Measurements from ENCODE around the gene OR2A14.
"Not testable (repeated sequence)": the region's sequence is repeated elsewhere in the genome, so short reads cannot be mapped to it uniquely, and the experiment has no call there.

OR2A14 gene

DNA sequence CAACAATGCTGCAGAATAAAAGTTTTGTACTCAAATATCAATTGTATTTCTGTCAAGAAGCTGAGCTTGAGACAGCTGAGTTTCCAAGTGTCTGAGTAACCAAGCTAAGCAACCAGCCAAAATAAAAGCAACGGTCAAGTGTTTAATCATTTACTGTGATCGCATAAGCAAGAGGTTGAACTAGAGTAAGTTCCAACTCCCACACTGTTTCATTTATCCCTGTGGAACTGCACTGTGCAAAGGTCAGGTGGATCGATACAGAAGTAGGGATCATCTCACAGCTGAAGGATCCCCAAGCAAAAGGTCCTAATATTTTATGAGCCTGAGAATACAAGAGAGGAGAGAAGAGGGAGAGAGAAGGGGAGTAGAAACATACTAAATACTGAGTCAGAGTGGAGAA, 21.4 kb downstream of the OR2A14 start:
- no peak overlapping the region for H3K27ac ChIP-seq (ENCODE audit: low read depth, low read length, severe bottlenecking)
- H3K9me3 ChIP-seq (ENCODE audit: control insufficient read depth, low read length) = no peaks in the 10 kb centered on the region
- no peaks in the 10 kb centered on the region for H3K36me3 ChIP-seq (ENCODE audit: control insufficient read depth, insufficient read depth, low read length)
- no peaks in the 10 kb centered on the region for H3K4me1 ChIP-seq (ENCODE audit: control insufficient read depth, insufficient read depth, low read length, poor library complexity, severe bottlenecking)
- 89 to 100% methylated on average over 1 of the region's 3 CpGs for WGBS, 2 experiments (ENCODE audit: insufficient coverage in 2 of 2)
- no peak overlapping the region for H3K4me3 ChIP-seq (ENCODE audit: extremely low read depth, insufficient read depth, low read length, poor library complexity, severe bottlenecking)

DNA sequence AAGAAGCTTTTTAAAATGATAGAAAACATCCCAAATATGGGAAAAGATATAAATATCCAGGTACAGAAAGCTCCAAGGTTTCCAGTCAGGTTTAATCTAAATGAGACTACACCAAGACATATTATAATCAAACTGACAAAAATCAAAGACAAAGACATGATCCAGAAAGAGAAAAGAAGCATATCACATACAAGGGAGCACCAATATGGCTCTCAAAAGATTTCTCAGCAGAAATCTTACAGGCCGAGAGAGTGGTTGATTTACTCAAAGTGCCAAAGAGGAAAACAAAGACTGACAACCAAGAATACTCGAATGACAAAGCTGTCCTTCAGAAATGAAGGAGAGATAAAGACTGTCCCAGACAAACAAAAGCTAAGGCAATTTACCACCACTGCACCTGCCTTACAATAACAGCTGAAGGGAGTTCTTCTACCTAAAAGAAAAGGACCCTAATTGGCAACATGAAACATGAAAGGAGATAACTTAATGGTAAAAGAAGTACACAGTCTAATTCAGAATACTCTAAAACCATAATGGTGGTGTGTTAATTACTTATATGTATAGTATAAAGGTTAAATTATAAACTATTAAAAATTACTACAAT, 25.4 kb downstream of the OR2A14 start:
- Histone ChIP-seq H3K9me3 (ENCODE audit: control insufficient read depth, low read length) (no peaks in the 10 kb centered on the region), H3K36me3 (ENCODE audit: control insufficient read depth, insufficient read depth, low read length) (no peaks in the 10 kb centered on the region), H3K4me3 (ENCODE audit: extremely low read depth, insufficient read depth, low read length, poor library complexity, severe bottlenecking) (no peak overlapping the region), H3K4me1 (ENCODE audit: control insufficient read depth, insufficient read depth, low read length, poor library complexity, severe bottlenecking) (no peaks in the 10 kb centered on the region), H3K27ac (ENCODE audit: low read depth, low read length, severe bottlenecking) (no peak overlapping the region)
- WGBS, 2 experiments (ENCODE audit: insufficient coverage in 2 of 2) = 60% methylated on average over 1 of the region's 2 CpGs; no CpG with 5 or more reads in 1 of the 2 experiments

DNA sequence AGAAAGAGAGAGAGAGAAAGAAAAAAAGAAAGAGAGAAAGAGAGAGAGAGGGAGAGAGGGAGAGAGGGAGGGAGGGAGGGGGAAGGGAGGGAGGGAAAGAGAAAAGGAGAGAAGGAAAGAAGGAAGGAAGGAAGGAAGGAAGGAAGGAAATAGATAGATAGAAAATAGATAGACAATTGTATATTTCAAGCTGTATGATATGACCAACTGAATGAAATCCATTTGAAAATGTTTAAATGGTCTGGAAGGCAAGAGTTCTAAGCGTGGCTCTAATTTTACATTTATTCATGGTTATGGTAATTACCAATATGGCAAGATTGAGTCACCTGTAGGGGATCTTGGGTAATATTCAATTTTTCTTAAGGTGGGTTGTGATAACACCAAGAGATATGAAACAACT, 35.9 kb downstream of the OR2A14 start:
- no CpG with 5 or more reads among the region's 1 CpG for WGBS, 2 experiments (ENCODE audit: insufficient coverage in 2 of 2)
- H3K27ac ChIP-seq (ENCODE audit: low read depth, low read length, severe bottlenecking) = no peak overlapping the region
- no peak overlapping the region for H3K4me3 ChIP-seq (ENCODE audit: extremely low read depth, insufficient read depth, low read length, poor library complexity, severe bottlenecking)
- H3K36me3 ChIP-seq (ENCODE audit: control insufficient read depth, insufficient read depth, low read length) = no peaks in the 10 kb centered on the region
- H3K9me3 ChIP-seq (ENCODE audit: control insufficient read depth, low read length) = no peaks in the 10 kb centered on the region
- H3K4me1 ChIP-seq (ENCODE audit: control insufficient read depth, insufficient read depth, low read length, poor library complexity, severe bottlenecking) = no peaks in the 10 kb centered on the region

DNA sequence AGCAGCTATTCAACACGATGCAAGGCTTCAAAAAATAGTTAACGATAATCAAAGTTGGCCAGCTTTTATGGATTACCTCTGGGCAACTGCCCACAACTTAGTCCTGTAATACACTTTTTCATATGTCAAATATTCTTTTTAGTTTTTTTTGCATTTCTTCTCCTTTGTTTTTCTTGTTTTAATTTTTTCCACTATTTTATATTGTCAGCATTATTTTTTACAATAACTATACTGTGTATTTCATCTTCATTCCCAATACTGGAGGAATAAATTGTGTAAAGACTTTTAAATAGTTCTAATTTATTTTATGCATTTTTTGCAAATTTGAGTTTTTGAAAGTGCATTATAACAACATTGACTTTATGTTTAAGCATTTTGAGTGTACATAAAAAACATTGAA, 41.8 kb downstream of the OR2A14 start:
- no peaks in the 10 kb centered on the region for H3K36me3 ChIP-seq (ENCODE audit: control insufficient read depth, insufficient read depth, low read length)
- WGBS, 2 experiments (ENCODE audit: insufficient coverage in 2 of 2) = 93% methylated on average over 2 of the region's 2 CpGs; no CpG with 5 or more reads in 1 of the 2 experiments
- H3K4me1 ChIP-seq (ENCODE audit: control insufficient read depth, insufficient read depth, low read length, poor library complexity, severe bottlenecking) = no peaks in the 10 kb centered on the region

DNA sequence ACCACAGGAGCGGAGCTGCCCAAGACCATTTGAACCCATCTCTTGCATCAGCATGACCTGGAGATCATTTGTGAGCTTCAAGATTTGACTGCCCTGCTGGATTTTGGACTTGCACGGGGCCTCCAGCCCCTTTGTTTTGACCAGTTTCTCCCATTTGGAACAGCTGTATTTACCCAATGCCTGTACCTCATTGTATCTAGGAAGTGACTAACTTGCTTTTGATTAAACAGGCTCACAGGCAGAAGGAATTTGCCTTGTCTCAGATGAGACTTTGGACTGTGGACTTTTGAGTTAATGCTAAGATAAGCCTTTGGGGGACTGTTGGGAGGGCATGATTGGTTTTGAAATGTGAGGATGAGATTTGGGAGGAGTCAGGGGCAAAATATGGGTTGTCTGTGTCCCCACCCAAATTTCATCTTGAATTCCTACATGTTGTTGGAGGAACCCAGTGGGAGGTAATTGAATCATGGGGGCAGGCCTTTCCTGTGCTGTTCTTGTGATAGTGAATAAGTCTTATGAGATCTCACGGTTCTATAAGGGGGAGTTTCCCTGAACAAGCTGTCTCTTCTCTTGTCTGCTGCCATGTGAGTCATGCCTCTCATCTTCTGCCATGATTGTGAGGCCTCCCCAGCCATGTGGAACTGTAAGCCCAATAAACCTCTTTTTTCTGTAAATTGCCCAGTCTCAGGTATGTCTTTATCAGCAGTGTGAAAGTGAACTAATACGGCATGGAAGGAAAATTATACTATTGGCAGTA, 48.8 kb downstream of the OR2A14 start:
- 94 to 100% methylated on average over 2 to 4 of the region's 4 CpGs for WGBS, 2 experiments (ENCODE audit: insufficient coverage in 2 of 2)
- not testable (repeated sequence) for H3K27ac ChIP-seq (ENCODE audit: low read depth, low read length, severe bottlenecking); H3K9me3 ChIP-seq (ENCODE audit: control insufficient read depth, low read length); H3K36me3 ChIP-seq (ENCODE audit: control insufficient read depth, insufficient read depth, low read length); H3K4me3 ChIP-seq (ENCODE audit: extremely low read depth, insufficient read depth, low read length, poor library complexity, severe bottlenecking); H3K4me1 ChIP-seq (ENCODE audit: control insufficient read depth, insufficient read depth, low read length, poor library complexity, severe bottlenecking)

More for the DNA sequence above, 41.8 kb downstream of the OR2A14 start:
- Histone ChIP-seq H3K27ac (ENCODE audit: low read depth, low read length, severe bottlenecking) (no peak overlapping the region), H3K9me3 (ENCODE audit: control insufficient read depth, low read length) (no peaks in the 10 kb centered on the region), H3K4me3 (ENCODE audit: extremely low read depth, insufficient read depth, low read length, poor library complexity, severe bottlenecking) (no peak overlapping the region)

DNA sequence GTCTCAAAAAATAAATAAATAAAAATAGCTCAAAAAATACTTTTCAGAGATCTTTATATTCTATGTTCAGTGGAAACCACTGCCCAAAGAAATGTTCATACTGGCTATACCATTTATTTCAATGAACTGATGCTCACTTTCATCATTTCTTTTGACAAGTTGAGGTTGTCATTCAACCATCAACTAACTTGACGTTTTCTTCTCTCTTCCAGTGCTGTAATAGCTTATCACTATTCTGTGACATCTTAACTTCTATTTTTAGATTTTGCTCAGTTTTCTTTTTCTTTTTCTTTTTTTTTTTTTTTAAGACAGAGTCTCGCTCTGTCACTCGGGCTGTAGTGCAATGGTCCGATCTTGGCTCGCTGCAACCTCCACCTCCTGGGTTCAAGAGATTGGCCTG, 51.6 kb downstream of the OR2A14 start:
- no peak overlapping the region for H3K27ac ChIP-seq (ENCODE audit: low read depth, low read length, severe bottlenecking)
- WGBS, 2 experiments (ENCODE audit: insufficient coverage in 2 of 2) = 89 to 91% methylated on average over 1 to 5 of the region's 5 CpGs
- no peaks in the 10 kb centered on the region for H3K9me3 ChIP-seq (ENCODE audit: control insufficient read depth, low read length)
- no peaks in the 10 kb centered on the region for H3K4me1 ChIP-seq (ENCODE audit: control insufficient read depth, insufficient read depth, low read length, poor library complexity, severe bottlenecking)
- no peaks in the 10 kb centered on the region for H3K36me3 ChIP-seq (ENCODE audit: control insufficient read depth, insufficient read depth, low read length)
- no peak overlapping the region for H3K4me3 ChIP-seq (ENCODE audit: extremely low read depth, insufficient read depth, low read length, poor library complexity, severe bottlenecking)

DNA sequence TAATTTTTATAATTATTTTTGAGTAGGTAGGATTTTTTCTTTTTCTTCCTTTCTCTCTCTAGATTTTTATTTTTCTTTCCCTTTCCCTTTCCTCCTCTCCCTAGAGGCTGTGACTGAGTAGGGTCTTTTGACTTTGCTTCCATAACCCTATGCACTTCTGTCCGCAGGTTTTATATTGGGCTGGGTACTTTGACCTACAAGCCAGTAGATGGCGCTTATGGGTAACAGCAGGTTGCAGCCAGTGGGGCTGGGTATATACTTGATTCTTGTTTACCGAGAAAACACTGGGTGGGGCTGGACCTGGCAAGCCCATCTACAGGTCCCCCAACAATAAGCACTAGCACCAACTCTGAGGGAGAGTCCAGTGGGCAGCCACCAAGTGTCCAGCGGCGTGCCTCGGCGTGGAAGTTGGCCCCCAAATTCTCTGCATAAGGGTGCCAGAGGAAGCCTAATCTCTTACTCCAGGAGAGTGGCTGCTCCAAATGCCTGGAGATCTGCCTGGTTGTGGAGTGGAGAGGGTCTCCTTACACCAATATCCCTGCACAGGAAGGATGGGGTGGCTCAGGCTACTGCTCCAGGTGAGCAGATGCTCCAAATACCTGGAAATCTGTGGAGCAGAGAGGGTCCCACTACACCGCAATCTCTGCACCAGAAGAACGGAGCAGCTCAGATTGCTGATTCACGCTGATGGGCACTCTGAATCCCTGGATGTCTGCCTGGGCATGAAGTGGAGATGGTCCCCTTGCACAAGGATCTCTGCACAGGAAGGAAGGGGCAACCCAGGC, 55.6 kb downstream of the OR2A14 start:
- not testable (repeated sequence) for H3K27ac ChIP-seq (ENCODE audit: low read depth, low read length, severe bottlenecking); H3K9me3 ChIP-seq (ENCODE audit: control insufficient read depth, low read length); H3K4me3 ChIP-seq (ENCODE audit: extremely low read depth, insufficient read depth, low read length, poor library complexity, severe bottlenecking); H3K4me1 ChIP-seq (ENCODE audit: control insufficient read depth, insufficient read depth, low read length, poor library complexity, severe bottlenecking); H3K36me3 ChIP-seq (ENCODE audit: control insufficient read depth, insufficient read depth, low read length)
- no CpG with 5 or more reads among the region's 10 CpGs for WGBS, 2 experiments (ENCODE audit: insufficient coverage in 2 of 2)

DNA sequence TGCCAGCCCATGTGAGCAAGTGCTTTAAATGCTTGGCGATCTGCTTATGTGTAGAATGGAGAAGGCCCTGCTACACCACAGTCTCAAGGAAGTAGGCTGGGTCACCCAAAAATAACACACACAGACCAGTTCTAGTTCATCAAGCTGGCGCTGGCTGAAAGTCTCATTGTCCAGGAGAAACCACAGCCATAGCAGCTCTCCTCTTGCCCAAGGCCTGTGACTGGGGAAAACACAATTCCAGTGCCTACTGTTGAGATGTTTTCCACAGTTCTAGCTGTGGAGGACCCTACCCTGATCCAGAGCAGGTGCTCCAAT, 56.1 kb downstream of the OR2A14 start:
- not testable (repeated sequence) for H3K9me3 ChIP-seq (ENCODE audit: control insufficient read depth, low read length); H3K4me3 ChIP-seq (ENCODE audit: extremely low read depth, insufficient read depth, low read length, poor library complexity, severe bottlenecking); H3K4me1 ChIP-seq (ENCODE audit: control insufficient read depth, insufficient read depth, low read length, poor library complexity, severe bottlenecking); H3K36me3 ChIP-seq (ENCODE audit: control insufficient read depth, insufficient read depth, low read length); H3K27ac ChIP-seq (ENCODE audit: low read depth, low read length, severe bottlenecking)
- no CpG with 5 or more reads among the region's 2 CpGs for WGBS, 2 experiments (ENCODE audit: insufficient coverage in 2 of 2)
